ENCODE measurements around the gene ZNF526.

GRCh38 chr19:42193294-42193693 lies 26.8 kb upstream of the ZNF526 start:
- TF ChIP-seq POLR2A (IDR thresholded peaks at IDR 0.05; ENCODE audit: low read depth, low read length) (no peak), POLR2AphosphoS5 (IDR thresholded peaks at IDR 0.05; ENCODE audit: low read depth, low read length) (no peak), TAF1 (IDR thresholded peaks at IDR 0.05; ENCODE audit: borderline replicate concordance, low read depth, low read length) (no peak)
